Skeletal muscle tissue (tissue), 4 donors: Measurements from ENCODE around the gene CASK. TPM values are rescaled to one million over a fixed set of nuclear protein-coding genes. Genes with fewer than 3 reads are reported as not detected.
"Not testable (repeated sequence)": the region's sequence is repeated elsewhere in the genome, so short reads cannot be mapped to it uniquely, and the experiment has no call there.

Experiments used
- H3K27ac ChIP-seq: one replicate; pipeline ENCODE4 v1.7.0; 2013; ENCODE audit warnings: mild to moderate bottlenecking, low read depth, low read length, inconsistent platforms
- H3K27me3 ChIP-seq, 3 donors: one replicate each; pipeline ENCODE4 v1.7.0; 2013; ENCODE audit warnings: low read length in 3 of 3; ENCODE audit not compliant: control insufficient read depth in 3 of 3, insufficient read depth in 3 of 3
- H3K36me3 ChIP-seq, 3 donors: one replicate each; pipeline ENCODE4 v1.7.0; 2013; ENCODE audit warnings: low read length in 3 of 3; ENCODE audit not compliant: control insufficient read depth in 3 of 3, insufficient read depth in 3 of 3
- H3K4me1 ChIP-seq, 3 donors: one replicate each; pipeline ENCODE4 v1.7.0; 2013; ENCODE audit warnings: low read length in 3 of 3, mild to moderate bottlenecking in 3 of 3; ENCODE audit not compliant: control insufficient read depth in 3 of 3, insufficient read depth in 3 of 3
- H3K4me3 ChIP-seq, 3 donors: one replicate each; pipeline ENCODE4 v1.7.0; 2013; ENCODE audit warnings: low read length in 3 of 3
- H3K9ac ChIP-seq, 3 donors: one replicate each; pipeline ENCODE4 v1.7.0; 2013; ENCODE audit warnings: low read length in 3 of 3, mild to moderate bottlenecking in 3 of 3, moderate library complexity in 2 of 3, low read depth in 1 of 3
- H3K9me3 ChIP-seq, 3 donors: one replicate each; pipeline ENCODE4 v1.7.0; 2013; ENCODE audit warnings: low read length in 3 of 3; ENCODE audit not compliant: control insufficient read depth in 3 of 3
- total RNA-seq: library from RNA; depleted of rRNA; stranded (reverse); fragments of >200 nt; gene quantifications from one replicate; pipeline ENCODE4 v1.2.3, GENCODE V29; 2014
- donor health status: Osteomylitis.

Gene CASK
- total RNA-seq, 1 donor from 2014 or later = 31.3 TPM

- Histone ChIP-seq H3K27ac (no peak overlapping the region), H3K9ac (no peak overlapping the region), H3K4me1 (no peaks in the 10 kb centered on the region), H3K27me3 (no peaks in the 10 kb centered on the region), H3K36me3 (peaks cover 0 to 3% (median 0%) of the 10 kb centered on the region in 3 donors), H3K4me3 (no peak overlapping the region), H3K9me3 (no peaks in the 10 kb centered on the region)
Measured at GRCh38 chrX:41630091-41630490, 293.3 kb downstream of the CASK start.

GRCh38 chrX:41629539-41629938 lies 293.8 kb downstream of the CASK start:
- Histone ChIP-seq H3K27me3 (no peaks in the 10 kb centered on the region), H3K4me1 (no peaks in the 10 kb centered on the region), H3K4me3 (no peak overlapping the region), H3K9ac (no peak overlapping the region), H3K36me3 (peaks cover 0 to 3% (median 1%) of the 10 kb centered on the region in 3 donors), H3K9me3 (no peaks in the 10 kb centered on the region), H3K27ac (no peak overlapping the region)

GRCh38 chrX:41621222-41621723 lies 302.1 kb downstream of the CASK start:
- H3K27me3 ChIP-seq = no peaks in the 10 kb centered on the region
- H3K4me3 ChIP-seq = no peak overlapping the region
- H3K36me3 ChIP-seq = peaks cover 0 to 3% (median under 1%) of the 10 kb centered on the region in 3 donors
- H3K9me3 ChIP-seq = no peaks in the 10 kb centered on the region
- H3K27ac ChIP-seq = no peak overlapping the region
- H3K9ac ChIP-seq = no peak overlapping the region
- no peaks in the 10 kb centered on the region for H3K4me1 ChIP-seq

- H3K27ac ChIP-seq = no peak overlapping the region
- no peaks in the 10 kb centered on the region for H3K36me3 ChIP-seq
- H3K27me3 ChIP-seq = no peaks in the 10 kb centered on the region
- H3K4me1 ChIP-seq = no peaks in the 10 kb centered on the region
- H3K9me3 ChIP-seq = no peaks in the 10 kb centered on the region
- no peak overlapping the region for H3K4me3 ChIP-seq
- H3K9ac ChIP-seq = no peak overlapping the region
Measured at GRCh38 chrX:41619221-41619620, 304.1 kb downstream of the CASK start.

- Histone ChIP-seq H3K9ac (no peak overlapping the region), H3K9me3 (no peaks in the 10 kb centered on the region), H3K36me3 (no peaks in the 10 kb centered on the region), H3K4me1 (no peaks in the 10 kb centered on the region), H3K27me3 (no peaks in the 10 kb centered on the region), H3K27ac (no peak overlapping the region), H3K4me3 (no peak overlapping the region)
Measured at GRCh38 chrX:41616935-41617334, 306.4 kb downstream of the CASK start.

- Histone ChIP-seq H3K4me1 (no peaks in the 10 kb centered on the region), H3K27me3 (no peaks in the 10 kb centered on the region), H3K9me3 (no peaks in the 10 kb centered on the region), H3K27ac (no peak overlapping the region), H3K9ac (no peak overlapping the region), H3K4me3 (no peak overlapping the region), H3K36me3 (no peaks in the 10 kb centered on the region)
Measured at GRCh38 chrX:41616255-41616654, 307.1 kb downstream of the CASK start.

- Histone ChIP-seq H3K27me3 (no peaks in the 10 kb centered on the region), H3K36me3 (no peaks in the 10 kb centered on the region), H3K9ac (no peak overlapping the region), H3K4me1 (peaks cover 0 to 2% (median 0%) of the 10 kb centered on the region in 3 donors), H3K4me3 (no peak overlapping the region), H3K9me3 (no peaks in the 10 kb centered on the region), H3K27ac (no peak overlapping the region)
Measured at GRCh38 chrX:41608244-41608643, 315.1 kb downstream of the CASK start.

- Histone ChIP-seq H3K4me1 (peaks cover 0 to 2% (median 0%) of the 10 kb centered on the region in 3 donors), H3K27ac (no peak overlapping the region), H3K9me3 (no peaks in the 10 kb centered on the region), H3K4me3 (no peak overlapping the region), H3K27me3 (no peaks in the 10 kb centered on the region), H3K36me3 (no peaks in the 10 kb centered on the region), H3K9ac (no peak overlapping the region)
Measured at GRCh38 chrX:41607264-41607832, 316.0 kb downstream of the CASK start.

- H3K27me3 ChIP-seq, H3K9ac ChIP-seq, H3K4me1 ChIP-seq, H3K36me3 ChIP-seq, H3K4me3 ChIP-seq, H3K27ac ChIP-seq, H3K9me3 ChIP-seq: not testable (repeated sequence)
Measured at GRCh38 chrX:41606057-41606456, 317.3 kb downstream of the CASK start.

GRCh38 chrX:41604766-41605543 lies 318.4 kb downstream of the CASK start:
- no peaks in the 10 kb centered on the region for H3K27me3 ChIP-seq
- H3K9me3 ChIP-seq = no peaks in the 10 kb centered on the region
- no peak overlapping the region for H3K4me3 ChIP-seq
- peaks cover 0 to 2% (median 0%) of the 10 kb centered on the region in 3 donors for H3K4me1 ChIP-seq
- H3K9ac ChIP-seq = no peak overlapping the region
- H3K27ac ChIP-seq = no peak overlapping the region
- H3K36me3 ChIP-seq = no peaks in the 10 kb centered on the region
